ENCODE measurements around the gene PSMA7.

PSMA7 gene

DNA sequence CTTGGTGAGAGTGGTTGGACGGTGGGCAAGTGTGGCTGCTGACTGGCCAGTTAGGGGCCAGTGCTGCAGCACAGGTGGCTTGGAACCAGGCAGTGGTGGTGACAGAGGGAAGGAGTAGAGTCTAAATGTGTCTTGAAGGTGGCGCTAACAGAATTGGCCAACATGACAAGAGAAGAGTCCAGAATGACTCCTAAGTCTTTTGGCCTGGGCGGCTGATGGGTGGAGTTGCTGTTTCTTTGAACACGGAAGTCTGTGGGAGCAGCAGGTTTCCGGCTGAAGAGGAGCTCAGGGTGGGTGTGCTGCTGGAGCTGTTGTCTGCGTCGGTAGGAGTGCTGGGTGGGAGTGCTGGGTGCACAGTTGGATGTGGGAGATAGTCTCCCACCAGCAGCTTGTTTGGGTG, 10.8 kb downstream of the PSMA7 start:
- TF ChIP-seq, protein P1, sequence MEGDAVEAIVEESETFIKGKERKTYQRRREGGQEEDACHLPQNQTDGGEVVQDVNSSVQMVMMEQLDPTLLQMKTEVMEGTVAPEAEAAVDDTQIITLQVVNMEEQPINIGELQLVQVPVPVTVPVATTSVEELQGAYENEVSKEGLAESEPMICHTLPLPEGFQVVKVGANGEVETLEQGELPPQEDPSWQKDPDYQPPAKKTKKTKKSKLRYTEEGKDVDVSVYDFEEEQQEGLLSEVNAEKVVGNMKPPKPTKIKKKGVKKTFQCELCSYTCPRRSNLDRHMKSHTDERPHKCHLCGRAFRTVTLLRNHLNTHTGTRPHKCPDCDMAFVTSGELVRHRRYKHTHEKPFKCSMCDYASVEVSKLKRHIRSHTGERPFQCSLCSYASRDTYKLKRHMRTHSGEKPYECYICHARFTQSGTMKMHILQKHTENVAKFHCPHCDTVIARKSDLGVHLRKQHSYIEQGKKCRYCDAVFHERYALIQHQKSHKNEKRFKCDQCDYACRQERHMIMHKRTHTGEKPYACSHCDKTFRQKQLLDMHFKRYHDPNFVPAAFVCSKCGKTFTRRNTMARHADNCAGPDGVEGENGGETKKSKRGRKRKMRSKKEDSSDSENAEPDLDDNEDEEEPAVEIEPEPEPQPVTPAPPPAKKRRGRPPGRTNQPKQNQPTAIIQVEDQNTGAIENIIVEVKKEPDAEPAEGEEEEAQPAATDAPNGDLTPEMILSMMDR (IDR thresholded peaks at IDR 0.05; ENCODE audit: insufficient read depth, low read depth, low read length, missing control alignments) = no peak
- H3K4me3 ChIP-seq (ENCODE audit: low read length) = no peak overlapping the region
- DNase-seq (ENCODE audit: low read depth) = no peak

DNA sequence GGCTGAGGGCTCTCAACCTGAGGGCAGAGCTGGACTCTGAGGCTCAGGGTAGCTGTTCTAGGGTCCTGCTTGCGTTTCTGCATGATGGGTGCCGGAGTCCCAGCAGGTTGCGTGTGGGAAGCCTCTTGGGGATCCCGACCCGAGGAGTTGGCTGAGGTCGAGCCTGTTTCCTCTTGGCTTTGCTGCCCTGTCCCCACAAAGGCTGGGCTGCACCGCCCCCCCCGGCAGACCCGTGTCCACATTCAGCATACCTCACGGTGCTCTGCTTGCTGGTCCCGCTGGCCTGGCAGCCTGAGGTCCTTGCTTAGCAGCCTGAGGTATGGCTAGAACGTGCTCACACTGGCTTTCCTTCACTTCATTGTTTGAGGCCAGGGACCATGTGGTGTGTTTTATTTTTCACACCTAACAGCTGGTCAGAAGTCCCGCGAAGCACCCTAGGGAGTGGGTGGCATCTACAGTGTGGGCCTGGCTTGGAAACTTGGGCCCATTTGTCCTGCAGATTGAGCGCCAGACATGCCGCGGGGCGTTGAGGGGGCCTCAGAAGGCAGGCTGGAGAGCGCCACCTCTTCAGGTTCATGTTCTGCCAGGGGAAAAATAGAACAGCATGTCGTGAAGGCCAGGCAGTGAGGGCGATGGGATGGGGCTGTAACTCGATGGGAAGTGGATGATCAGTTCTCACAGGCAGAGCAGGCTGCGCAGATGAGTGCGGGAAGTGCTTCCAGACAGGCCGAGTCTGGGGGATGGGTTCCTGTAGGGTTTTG, 11.5 kb downstream of the PSMA7 start:
- TF ChIP-seq, protein P1 (IDR thresholded peaks at IDR 0.05; ENCODE audit: insufficient read depth, low read depth, low read length, missing control alignments) = no peak
- DNase-seq (ENCODE audit: low read depth) = no peak
- H3K4me3 ChIP-seq (ENCODE audit: low read length) = no peak overlapping the region

DNA sequence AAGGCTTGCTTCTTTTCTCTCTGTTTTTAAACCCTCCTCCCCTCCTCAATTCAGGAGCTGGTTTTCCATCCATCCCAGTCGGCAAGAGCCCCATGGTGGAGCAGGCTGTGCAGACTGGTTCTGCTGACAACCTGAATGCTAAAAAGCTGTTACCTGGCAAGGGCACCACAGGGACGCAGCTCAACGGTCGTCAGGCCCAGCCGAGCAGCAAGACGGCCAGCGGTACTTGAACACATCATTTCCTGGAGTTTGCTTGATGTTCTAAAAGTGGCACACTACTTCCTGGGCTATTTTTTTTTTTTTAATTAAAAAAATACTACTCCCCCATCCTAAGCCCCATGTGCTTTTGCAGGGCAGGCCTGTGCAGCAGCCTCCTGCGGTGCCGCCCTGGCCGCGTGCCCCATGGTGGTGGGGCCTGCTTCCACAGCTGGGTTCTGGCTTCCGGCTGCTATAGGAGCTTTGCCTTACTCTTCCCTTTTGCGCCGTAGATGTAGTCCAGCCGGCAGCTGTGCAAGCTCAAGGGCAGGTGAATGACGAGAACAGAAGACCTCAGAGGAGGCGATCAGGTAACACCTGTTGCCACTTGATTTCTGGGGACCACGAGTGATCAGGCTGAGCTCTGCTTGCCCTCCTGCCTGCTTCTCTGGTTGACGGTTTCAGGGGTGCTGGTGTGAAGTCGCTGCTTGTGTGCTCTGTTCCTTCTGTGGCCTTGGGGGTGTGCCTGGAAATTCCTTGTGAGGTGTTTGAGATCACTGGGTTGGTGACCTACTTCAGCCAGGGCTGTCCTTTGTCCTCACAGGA, 13.3 kb downstream of the PSMA7 start:
- TF ChIP-seq, protein P1 (IDR thresholded peaks at IDR 0.05; ENCODE audit: insufficient read depth, low read depth, low read length, missing control alignments) = no peak
- no peak for DNase-seq (ENCODE audit: low read depth)
- H3K4me3 ChIP-seq (ENCODE audit: low read length) = no peak overlapping the region

GRCh38 chr20:62128502-62128901, 14.7 kb downstream of the PSMA7 start:
- TF ChIP-seq, protein P1 (IDR thresholded peaks at IDR 0.05; ENCODE audit: insufficient read depth, low read depth, low read length, missing control alignments) = no peak
- DNase-seq (ENCODE audit: low read depth) = no peak
- H3K4me3 ChIP-seq (ENCODE audit: low read length) = no peak overlapping the region

DNA sequence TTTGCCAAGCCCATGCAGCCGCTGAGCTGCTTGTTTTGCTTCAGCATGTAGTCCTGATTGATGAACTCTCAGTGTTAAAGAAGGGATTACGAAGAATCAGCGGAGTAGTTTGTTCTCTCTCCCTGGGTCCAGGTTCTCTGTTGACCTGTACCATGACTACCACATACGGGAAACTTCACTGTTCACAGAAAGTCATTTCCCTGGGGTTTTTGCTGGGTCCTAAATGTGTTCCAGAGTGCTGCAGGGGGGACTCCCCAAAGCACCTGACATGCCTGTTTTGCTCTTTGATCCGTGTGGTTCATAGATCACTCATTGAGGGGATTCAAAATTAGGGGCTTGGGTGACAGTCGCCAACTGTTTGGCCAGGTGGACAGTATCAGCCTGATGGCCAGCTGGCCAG, 15.4 kb downstream of the PSMA7 start:
- TF ChIP-seq, protein P1 (IDR thresholded peaks at IDR 0.05; ENCODE audit: insufficient read depth, low read depth, low read length, missing control alignments) = no peak
- H3K4me3 ChIP-seq (ENCODE audit: low read length) = no peak overlapping the region
- no peak for DNase-seq (ENCODE audit: low read depth)

DNA sequence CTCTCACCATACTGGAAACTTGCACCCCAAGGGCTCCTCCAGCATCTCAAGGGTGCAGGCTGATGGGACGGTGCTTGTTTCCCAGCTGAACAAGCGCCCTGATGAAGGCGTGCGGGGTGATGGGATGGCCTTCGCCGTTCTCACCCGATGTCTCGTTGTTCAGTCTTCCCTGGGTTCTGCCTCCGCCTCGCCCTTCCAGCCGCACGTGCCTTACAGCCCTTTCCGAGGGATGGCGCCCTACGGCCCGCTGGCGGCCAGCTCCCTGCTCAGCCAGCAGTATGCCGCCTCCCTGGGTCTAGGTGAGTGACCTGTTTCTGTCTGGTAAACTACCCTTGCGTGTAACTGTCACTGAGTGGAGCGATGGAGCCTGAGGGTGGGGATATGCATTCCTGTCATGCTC, 17.1 kb downstream of the PSMA7 start:
- no peak for DNase-seq (ENCODE audit: low read depth)
- TF ChIP-seq, protein P1 (IDR thresholded peaks at IDR 0.05; ENCODE audit: insufficient read depth, low read depth, low read length, missing control alignments) = no peak
- H3K4me3 ChIP-seq (ENCODE audit: low read length) = no peak overlapping the region

Data from epithelial cell of esophagus (primary cell).